HG02759 (cell line): ENCODE measurements around the gene CSTPP1.
"Not testable (repeated sequence)": the region's sequence is repeated elsewhere in the genome, so short reads cannot be mapped to it uniquely, and the experiment has no call there.

ENCODE experiments used
- ATAC-seq: cut with Tn5 transposase; IDR thresholded peaks from one replicate; pipeline ENCODE4 v1.9.1; 2021; ENCODE audit warnings: mild to moderate bottlenecking, moderate library complexity; ENCODE audit not compliant: unreplicated experiment

Gene CSTPP1

DNA sequence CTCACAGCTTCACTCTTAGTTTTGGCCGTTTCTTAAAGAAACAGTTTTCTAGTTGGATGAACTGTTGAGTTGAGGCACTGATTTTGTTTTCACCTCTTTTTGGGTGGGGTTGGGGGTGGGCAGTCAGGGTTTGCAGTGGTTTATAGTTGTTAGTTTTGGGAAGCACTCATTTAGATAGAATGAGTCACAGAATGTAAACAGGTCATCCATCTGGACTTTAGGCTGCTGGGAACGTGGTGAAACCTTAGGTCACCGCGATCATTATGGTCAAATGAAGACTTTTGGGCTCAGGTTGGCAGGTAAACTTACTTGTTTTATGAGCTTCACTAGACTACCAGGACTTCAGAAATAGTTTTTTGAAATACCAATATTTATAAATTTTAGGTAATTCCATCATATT, 48.4 kb downstream of the CSTPP1 start:
- no peak for ATAC-seq

DNA sequence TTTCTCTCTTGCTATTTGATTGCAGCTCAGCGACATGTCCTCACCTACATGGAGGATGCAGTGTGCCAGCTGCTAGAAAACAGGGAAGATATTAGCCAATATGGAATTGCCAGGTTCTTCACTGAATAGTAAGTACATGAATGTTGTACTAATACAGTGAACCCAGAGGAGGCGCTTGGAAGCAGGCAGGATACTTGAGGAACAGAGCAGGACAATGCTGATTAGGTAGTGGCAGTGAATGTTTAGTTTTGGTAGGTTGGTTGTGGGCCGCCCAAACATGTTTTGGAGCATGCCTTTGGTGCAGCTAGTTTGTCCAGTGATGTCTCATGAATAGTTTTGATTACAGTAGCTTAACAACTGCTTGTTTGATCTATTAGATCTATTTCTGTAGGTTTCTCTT, 50.6 kb downstream of the CSTPP1 start:
- no peak for ATAC-seq

DNA sequence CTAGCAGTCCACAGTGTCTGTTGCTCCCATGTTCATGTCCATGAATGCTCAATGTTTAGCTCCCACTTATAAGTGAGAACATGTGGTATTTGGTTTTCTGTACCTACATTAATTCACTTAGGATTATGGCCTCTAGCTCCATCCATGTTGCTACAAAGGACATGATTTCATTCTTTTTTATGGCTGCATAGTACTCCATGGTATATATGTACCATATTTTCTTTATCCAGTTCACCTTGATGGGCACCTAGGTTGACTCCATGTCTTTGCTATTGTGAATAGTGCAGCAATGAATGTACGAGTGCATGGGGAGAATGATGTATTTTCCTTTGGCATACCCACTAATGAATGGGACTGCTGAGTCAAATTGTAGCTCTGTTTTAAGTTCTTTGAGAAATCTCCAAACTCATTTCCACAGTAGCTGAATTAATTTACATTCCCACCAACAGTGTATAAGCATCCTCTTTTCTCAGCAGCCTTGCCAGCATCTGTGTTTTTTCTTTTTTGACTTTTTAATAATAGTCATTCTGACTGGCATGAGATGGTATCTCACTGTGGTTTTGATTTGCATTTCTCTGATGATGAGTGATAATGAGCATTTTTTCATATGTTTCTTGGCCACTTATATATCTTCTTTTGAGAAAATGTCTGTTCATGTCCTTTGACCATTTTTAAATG, 53.4 kb downstream of the CSTPP1 start:
- ATAC-seq, result not testable (repeated sequence)

DNA sequence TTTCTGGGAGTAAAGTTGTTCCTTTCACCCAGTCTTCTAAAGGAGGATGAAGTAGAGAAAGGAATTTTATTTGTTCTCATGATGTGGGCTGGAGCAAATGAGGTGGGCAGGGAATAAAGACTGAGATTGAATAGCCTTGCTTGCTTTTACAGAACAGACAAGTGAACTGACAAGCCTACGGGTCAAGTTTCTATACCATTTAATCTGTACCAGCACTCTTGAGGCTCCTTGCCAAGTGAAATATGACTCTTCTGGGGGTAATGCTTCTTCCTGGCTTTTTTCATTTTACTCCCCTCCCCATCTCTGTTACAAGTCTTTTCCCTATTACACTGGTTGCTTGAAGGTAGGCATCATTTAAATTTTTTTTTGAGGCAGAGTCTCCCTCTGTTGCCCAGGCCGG, 54.8 kb downstream of the CSTPP1 start:
- no peak for ATAC-seq

DNA sequence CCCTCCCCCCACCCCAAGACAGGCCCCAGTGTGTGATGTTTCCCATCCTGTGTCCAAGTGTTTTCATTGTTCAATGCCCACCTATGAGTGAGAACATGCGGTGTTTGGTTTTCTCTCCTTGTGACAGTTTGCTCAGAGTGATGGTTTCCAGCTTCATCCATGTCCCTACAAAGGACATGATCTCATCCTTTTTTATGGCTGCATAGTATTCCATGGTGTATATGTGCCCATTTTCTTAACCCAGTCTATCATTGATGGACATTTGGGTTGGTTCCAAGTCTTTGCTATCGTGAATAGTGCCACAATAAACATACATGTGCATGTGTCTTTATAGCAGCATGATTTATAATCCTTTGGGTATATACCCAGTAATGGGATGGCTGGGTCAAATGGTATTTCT, 55.8 kb downstream of the CSTPP1 start:
- not testable (repeated sequence) for ATAC-seq

DNA sequence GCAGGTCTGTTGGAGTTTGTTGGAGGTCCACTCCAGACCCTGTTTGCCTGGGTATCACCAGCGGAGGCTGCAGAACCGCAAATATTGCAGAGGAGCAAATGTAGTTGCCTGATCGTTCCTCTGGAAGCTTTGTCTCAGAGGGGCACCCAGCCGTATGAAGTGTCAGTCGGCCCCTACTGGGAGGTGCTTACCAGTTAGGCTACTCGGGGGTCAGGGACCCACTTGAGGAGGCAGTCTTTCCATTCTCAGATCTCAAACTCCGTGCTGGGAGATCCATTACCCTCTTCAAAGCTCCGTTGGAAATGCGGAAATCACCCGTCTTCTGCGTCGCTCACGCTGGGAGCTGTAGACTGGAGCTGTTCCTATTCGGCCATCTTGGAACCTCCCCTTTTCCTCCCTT, 61.2 kb downstream of the CSTPP1 start:
- ATAC-seq, result not testable (repeated sequence)

DNA sequence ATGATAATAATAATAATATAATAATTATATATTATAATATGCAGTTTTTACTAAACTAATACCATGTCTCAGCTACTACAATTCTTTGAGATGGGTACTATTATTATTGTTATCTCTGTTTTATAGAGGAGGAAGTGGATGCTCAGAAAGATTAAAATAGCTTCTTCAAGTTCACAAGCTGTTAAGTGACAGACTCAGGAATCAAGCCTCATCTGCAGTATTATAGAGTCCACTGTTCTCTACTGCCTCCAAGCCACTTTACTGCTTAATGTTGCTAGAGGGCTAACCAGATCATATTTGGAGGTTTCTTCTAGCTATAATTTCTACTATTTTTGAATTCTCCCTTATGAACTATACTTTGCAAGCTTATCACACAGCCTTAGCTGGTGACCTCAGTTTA, 62.7 kb downstream of the CSTPP1 start:
- no peak for ATAC-seq

DNA sequence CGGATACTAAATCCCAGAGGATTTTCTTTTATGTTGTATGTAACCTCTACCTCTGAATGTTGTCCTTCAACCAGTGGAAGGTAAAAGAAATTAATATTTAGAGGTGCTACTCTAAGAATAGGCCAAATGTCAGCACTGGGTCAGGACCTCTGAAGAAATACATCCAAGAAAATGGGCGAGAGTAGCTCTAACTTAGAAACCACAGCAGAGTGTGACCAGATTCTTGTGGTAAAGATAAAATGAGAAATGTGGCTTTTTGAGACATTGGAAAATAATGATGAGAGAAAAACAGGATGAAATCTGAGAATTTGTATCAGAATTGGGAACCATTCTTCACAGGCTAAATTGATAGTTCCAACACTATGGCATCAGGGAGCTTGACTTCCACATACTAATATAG, 63.5 kb downstream of the CSTPP1 start:
- no peak for ATAC-seq

DNA sequence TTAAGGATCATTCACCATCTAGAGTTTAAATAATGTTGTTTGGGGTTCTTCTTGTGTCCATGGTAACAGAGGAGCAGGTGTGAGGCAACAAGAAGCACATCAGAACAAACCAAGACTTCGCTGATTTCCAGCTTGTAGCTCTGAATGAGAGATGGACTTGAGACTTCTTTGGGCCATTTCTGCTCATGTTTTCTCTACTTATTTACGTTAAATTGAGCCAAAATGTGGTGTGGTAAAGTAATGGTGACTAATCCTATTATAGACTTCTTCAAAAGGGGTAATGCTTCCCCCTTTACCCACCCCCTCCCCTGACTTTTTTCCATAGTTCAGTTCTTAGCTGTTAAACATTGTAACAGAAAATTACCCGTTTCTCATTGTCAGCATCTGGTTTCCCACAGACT, 65.2 kb downstream of the CSTPP1 start:
- no peak for ATAC-seq

DNA sequence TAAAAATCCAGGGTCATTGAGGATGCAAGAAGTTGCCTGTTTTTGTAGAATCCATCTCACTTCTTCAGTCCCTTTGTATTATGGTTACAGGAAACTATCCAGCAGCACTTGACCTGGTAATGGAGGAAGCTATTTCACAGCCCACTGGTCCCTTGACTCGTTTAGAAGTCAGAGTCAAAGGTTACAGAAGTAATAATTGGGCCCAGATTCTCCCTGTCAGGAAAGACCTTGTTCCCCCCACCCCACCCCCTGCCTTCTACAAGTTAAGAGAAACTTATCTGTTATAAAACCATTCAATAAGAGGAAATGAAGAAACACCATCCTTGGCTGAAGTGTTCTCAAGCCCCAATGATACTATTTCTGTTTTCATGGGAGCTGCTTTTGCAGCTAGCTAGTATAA, 65.8 kb downstream of the CSTPP1 start:
- no peak for ATAC-seq

DNA sequence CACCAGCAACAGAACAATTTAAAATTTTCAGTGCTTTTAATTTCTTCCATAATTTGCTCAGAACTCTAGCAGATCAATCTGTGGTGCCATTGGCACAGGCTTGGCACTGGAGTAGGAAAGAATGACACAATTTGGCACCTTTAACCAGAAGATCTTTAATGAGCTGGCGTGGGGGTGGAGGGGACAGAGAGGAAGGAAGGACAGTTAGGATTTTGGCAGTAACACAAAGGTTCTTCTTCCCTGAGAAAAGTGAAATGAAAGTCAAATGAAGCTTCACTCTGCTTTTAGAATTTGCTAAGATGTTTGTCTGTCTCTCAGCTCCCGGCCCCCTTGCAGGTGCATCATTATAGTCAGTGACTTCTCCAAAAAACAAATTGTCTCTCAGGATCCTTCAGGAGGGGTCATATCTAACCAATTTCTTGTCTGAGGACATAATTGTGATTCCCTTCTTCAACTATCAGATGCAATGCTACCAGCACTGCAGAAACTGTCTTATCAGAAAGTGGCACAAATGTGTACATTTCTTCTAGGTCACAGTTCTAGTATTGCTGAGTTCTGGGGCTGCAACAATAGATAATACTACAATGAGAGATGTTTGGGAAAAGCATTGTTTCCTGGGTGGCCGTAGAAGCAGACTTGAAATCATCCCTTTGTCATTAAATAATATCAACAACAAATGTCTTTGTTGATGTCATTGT, 66.8 kb downstream of the CSTPP1 start:
- no peak for ATAC-seq

DNA sequence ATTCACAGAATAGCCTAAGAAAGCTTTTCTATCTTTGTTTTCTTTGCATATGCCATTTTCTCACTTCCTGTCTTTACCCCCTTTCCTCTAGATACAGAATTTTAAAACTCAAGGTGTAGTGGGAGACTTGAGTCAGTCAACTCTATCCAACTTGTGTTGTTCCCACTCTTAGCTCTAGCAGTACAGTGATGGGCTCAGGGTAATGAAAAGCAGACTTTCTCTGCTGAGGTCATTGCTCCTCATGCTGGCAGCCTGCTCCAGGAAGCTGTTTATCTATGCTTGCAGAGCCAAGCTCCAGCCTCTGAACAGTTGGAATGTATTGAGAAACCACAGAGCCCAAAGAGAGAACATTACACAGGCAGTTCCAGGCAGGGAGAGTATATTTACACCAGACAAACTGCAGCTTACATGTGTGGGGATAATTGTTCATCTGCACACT, 68.1 kb downstream of the CSTPP1 start:
- ATAC-seq, result peak; percentile 50

DNA sequence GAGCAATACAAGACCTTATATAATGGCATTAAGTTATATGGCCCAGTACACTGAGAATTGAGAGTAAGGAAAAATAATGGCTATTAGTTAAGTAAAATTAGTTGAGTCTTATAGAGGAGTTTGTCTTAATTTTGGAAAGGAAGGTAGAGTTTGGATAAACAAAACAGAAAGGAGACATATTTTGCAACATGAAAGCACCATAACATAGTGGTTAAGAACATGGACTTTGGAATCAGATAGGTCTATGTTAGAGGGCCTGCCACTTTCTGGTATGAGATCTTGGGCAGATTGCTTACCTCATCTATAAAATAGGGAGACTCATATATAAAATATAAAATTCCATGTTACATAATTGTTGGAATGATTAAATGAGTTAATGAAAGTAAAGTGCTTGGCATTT, 68.9 kb downstream of the CSTPP1 start:
- ATAC-seq, result no peak

DNA sequence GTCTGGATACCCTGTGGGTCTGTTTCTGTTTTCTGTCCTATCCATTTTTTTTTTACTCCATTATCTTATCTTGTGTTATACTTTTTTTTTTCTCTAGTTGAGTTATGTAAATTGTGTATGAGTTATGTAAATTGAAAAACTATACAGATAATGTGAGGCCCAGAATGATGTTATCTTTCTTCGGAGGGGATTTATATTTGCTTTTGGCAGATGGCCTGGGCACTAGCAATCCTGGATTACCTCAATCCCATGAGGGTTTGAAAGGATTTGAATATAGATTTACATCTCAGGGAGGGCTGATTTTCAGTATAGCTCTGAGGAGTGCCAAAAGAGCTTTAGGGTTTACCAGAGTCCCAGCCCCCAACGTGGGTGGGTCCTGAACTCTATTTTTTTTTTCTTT, 71.0 kb downstream of the CSTPP1 start:
- no peak for ATAC-seq

DNA sequence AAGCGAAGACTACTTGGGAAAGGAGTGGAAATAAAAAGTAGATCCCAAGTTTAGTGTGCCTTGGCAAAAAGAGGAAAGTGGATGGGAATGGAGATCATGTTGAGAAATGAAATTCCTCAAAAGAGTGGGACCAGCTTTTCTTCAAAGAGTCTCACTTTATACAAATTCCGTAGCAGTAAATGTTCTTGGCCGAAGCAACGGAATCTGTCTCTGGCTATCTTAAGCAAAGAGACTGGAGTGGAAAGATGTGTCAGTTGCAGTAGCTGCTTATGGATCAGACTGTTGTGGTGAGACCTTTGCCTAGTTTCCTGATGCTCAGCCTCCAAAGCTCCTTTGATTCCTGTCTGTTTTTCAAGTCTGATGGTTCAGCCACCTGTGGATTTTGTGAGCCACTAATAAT, 73.6 kb downstream of the CSTPP1 start:
- no peak for ATAC-seq

DNA sequence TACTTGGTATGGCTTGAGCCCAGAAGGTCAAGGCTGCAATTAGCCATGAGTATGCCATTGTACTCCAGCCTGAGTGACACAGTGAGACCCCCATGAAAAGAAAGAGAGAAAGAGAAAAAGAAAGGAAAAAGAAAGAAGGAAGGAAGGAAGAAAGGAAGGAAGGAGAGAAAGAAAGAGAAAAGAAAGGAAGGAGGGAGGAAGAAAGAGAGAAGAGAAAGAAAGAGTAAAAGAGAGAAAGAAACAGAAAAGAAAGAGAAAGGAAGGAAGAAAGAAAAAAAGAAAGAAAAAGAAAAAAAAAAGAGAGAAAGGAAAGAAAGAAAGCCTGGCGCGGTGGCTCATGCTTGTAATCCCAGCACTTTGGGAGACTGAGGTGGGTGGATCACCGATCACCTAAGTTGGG, 77.5 kb downstream of the CSTPP1 start:
- ATAC-seq, result no peak

DNA sequence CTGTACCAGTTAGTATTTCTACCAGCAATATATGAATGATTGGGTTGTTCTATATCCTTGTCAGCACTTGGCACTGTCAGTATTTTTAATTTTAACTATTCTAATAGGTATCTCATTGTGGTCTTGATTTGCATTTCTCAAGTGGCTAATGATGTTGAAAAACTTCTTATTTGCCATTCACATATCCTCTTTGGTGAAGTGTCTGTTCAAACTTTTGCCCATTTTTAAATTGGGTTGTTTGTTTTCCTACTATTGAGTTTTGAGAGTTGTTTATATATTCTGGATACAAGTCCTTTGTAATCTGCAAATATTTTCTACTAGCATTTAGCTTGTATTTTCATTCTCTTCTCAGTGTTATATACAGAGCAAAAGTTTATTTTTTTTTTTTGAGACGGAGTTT, 82.1 kb downstream of the CSTPP1 start:
- ATAC-seq, result no peak

DNA sequence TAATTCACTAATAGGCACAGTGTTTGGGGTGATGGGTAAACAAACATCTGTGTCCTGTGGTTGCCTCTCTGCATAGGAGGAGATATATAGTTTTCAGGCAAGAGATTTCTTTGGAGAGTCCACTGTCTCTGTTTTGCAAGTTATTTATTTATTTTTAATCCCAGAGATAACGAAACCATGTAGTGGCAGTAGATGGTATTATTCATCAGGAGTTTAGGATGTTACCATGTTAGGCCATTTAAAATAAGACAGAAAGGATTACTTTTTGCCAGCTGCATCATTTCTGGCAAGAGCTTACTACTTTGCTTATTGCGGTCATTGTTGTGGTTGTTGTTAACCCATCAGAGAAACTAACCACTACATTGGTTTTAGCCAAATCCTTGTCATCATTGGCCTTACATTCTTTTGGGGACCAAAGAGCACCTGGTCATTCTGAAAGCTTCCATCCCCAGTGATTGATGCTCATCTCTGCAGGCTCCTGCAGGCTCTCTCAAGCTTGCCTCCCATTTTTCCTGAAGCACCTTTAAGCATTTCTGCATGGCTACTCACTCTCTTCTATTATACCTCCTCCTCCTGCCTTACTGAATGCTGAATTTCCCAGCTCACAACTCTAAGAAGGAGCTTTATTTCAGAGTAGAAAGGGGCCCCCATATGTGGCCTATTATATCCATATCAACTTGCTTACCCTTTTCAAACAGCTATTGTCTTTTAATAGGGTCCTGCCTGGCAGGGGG, 84.4 kb downstream of the CSTPP1 start:
- ATAC-seq, result no peak

DNA sequence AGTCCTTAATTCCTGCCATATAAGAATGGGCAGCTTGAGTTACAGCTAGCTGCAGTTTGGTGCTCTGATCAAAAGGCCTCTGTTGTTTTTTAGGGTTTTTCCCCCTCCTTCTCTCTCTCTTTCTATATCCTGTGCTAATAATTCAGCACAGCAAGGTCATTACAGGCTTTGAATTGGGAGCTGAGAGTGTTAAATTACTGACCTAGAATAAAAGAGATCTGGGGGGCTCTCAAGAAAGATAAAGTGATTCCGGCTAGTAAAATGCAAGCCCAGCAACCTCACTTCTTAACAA, 84.9 kb downstream of the CSTPP1 start:
- no peak for ATAC-seq

DNA sequence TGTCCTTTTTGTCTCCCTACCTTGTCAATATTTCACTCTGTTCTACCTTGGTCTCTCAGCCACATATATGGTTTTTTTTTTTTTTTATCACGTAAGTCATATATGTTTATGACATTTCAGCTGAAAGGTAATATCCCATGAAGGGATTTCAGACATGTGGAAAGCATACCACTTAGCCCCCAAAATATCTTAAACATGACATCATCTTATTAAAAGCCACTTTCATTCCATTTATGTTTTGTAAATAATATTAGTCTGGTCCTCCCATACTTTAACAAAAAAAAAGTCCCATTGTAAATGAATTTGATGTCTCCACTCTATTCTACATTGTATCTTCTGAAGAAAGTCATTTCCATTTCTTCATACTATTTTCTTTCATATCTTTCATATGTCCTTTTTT, 85.4 kb downstream of the CSTPP1 start:
- no peak for ATAC-seq

DNA sequence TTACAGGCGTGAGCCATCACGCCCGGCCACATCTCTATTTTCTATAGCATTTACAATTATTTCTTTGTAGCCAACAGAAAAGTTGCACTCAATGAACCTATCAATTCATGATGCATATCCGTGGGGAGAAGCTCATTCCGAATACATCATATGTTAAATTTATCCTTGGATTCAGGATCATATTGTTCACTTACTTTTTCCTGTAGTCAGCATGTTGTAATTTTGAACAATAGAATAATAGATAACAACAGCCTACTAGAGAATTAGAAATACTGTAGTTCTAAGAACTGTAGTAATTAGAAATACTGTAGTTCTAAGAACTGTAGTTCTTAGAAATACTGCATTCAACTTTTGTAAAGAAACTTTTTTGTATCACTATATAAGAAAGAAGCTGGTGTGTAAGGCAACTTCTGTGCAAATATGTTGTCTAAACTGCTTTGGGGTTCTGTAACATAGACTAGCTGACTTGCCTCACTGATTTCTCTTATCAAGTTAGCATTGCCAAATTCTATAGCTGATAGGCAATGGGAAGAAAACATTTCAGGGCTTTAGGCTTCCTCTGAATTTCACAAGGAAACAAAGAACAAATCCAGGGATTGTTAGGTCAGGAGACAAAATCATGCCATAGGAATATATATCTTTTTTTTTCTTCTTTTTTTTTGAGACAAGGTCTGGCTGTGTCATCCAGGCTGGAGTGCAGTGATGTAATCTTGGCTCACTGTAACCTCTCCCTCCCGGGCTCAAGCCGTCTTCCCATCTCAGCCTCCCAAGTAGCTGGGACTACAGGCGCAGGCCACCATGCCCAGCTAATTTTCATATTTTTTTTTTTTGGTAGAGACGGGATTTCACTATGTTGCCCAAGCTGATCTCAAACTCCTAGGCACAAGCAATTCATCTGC, 91.9 kb downstream of the CSTPP1 start:
- no peak for ATAC-seq
